Tibial artery (tissue), 4 donors: ENCODE results near the gene SMO.
"Not testable (repeated sequence)": the region's sequence is repeated elsewhere in the genome, so short reads cannot be mapped to it uniquely, and the experiment has no call there.

Experiments used
- DNase-seq, 2 donors: peaks; one replicate each; pipeline ENCODE4 v3.0.0-alpha.2; 2019
- H3K27ac ChIP-seq, 2 donors: fragments of 200-600 bp; sonication (generic) in 1 of 2; 1 replicate in 1 of 2; 2 replicates in 1 of 2; pipeline ENCODE4 v1.5.1; 2018 to 2019; ENCODE audit warnings: mild to moderate bottlenecking in 1 of 2
- H3K27me3 ChIP-seq, 2 donors: fragments of 200-600 bp; sonication (generic) in 1 of 2; one replicate each; pipeline versions ENCODE4 v1.5.1 to v1.6.0; 2016 to 2019
- H3K36me3 ChIP-seq, 3 donors: fragments of 200-600 bp; sonication (generic) in 2 of 3; one replicate each; pipeline ENCODE4 v1.5.1; 2016 to 2019; ENCODE audit warnings: mild to moderate bottlenecking in 2 of 3
- H3K4me1 ChIP-seq, 4 donors: fragments of 200-600 bp; sonication (generic) in 2 of 4; 1 replicate in 3 of 4; 2 replicates in 1 of 4; pipeline ENCODE4 v1.5.1; 2016 to 2019
- H3K4me3 ChIP-seq, 2 donors: fragments of 200-600 bp; sonication (generic) in 1 of 2; 1 replicate in 1 of 2; 2 replicates in 1 of 2; pipeline ENCODE4 v1.5.1; 2018 to 2019; ENCODE audit warnings: mild to moderate bottlenecking in 2 of 2
- H3K9me3 ChIP-seq, 3 donors: fragments of 200-600 bp; sonication (generic) in 1 of 3; one replicate each; pipeline ENCODE4 v1.5.1; 2016 to 2019
- CTCF ChIP-seq, 2 experiments: fragments of 200-600 bp in 1 of 2; fragments of 450-650 bp in 1 of 2; IDR thresholded peaks; one replicate each; pipeline ENCODE4 v1.5.1; 2017 to 2019; ENCODE audit warnings: antibody characterized with exemption in 2 of 2, mild to moderate bottlenecking in 1 of 2, moderate library complexity in 1 of 2
- intact Hi-C: fragments of 100-400 bp; cut with DNase I; formaldehyde crosslinking; loops from one replicate; pipeline ENCODE4 v1.15.0; 2023; ENCODE audit warnings: low total_unique reads

The SMO gene

GRCh38 chr7:129213828-129214227 lies 25.4 kb downstream of the SMO start:
- Histone ChIP-seq H3K9me3 (no peaks in the 10 kb centered on the region), H3K4me3 (no peak overlapping the region), H3K36me3 (peaks cover 0 to 34% (median 8%) of the 10 kb centered on the region in 3 donors), H3K27me3 (peaks cover 0 to 7% of the 10 kb centered on the region in 2 donors), H3K4me1 (peaks cover 0 to 10% (median 0%) of the 10 kb centered on the region in 4 donors), H3K27ac (no peak overlapping the region)
- intact Hi-C loops, result no loop called here
- no peak for DNase-seq
- no peak for TF ChIP-seq CTCF (IDR thresholded peaks at IDR 0.05)

GRCh38 chr7:129215691-129216090 lies 27.3 kb downstream of the SMO start:
- Histone ChIP-seq H3K27me3 (peaks cover 0 to 12% of the 10 kb centered on the region in 2 donors), H3K36me3 (peaks cover 0 to 26% (median 8%) of the 10 kb centered on the region in 3 donors)
- intact Hi-C loops, result loop anchor here (5.0 kb wide), 2 partner anchors 82 to 252 kb away; no protein-coding TSS in a partner anchor
- not testable (repeated sequence) for H3K27ac ChIP-seq, H3K4me1 ChIP-seq, H3K4me3 ChIP-seq, H3K9me3 ChIP-seq, DNase-seq

- H3K27ac ChIP-seq, H3K9me3 ChIP-seq, H3K4me1 ChIP-seq, DNase-seq, H3K4me3 ChIP-seq: not testable (repeated sequence)
- intact Hi-C loops, result loop anchor here (5.0 kb wide), 2 partner anchors 81 to 251 kb away; no protein-coding TSS in a partner anchor
- peaks cover 0 to 12% of the 10 kb centered on the region in 2 donors for H3K27me3 ChIP-seq
- peaks cover 0 to 21% (median 8%) of the 10 kb centered on the region in 3 donors for H3K36me3 ChIP-seq
Measured at GRCh38 chr7:129216101-129216715, 27.8 kb downstream of the SMO start.

GRCh38 chr7:129216821-129217416 lies 28.5 kb downstream of the SMO start:
- H3K4me3 ChIP-seq, H3K9me3 ChIP-seq, H3K4me1 ChIP-seq, DNase-seq, H3K27ac ChIP-seq: not testable (repeated sequence)
- Histone ChIP-seq H3K36me3 (peaks cover 0 to 14% (median 4%) of the 10 kb centered on the region in 3 donors), H3K27me3 (peaks cover 0 to 12% of the 10 kb centered on the region in 2 donors)
- intact Hi-C loops, result loop anchor here (5.0 kb wide), 2 partner anchors 80 to 250 kb away; no protein-coding TSS in a partner anchor

GRCh38 chr7:129218514-129219062 lies 30.2 kb downstream of the SMO start:
- TF ChIP-seq CTCF (IDR thresholded peaks at IDR 0.05), result peak; percentile 88 to 90
- no peaks in the 10 kb centered on the region for H3K36me3 ChIP-seq

GRCh38 chr7:129219166-129219565 lies 30.7 kb downstream of the SMO start:
- not testable (repeated sequence) for H3K4me3 ChIP-seq, H3K9me3 ChIP-seq, H3K27ac ChIP-seq, H3K36me3 ChIP-seq, H3K4me1 ChIP-seq, DNase-seq
- intact Hi-C loops, result loop anchor here (5.0 kb wide), 2 partner anchors 78 to 248 kb away; no protein-coding TSS in a partner anchor
- H3K27me3 ChIP-seq, result peaks cover 0 to 12% of the 10 kb centered on the region in 2 donors

More at GRCh38 chr7:129218514-129219062, 30.2 kb downstream of the SMO start:
- Histone ChIP-seq H3K27ac (no peak overlapping the region), H3K27me3 (peaks cover 0 to 12% of the 10 kb centered on the region in 2 donors), H3K9me3 (no peaks in the 10 kb centered on the region), H3K4me1 (peaks cover 0 to 7% (median 0%) of the 10 kb centered on the region in 4 donors), H3K4me3 (no peak overlapping the region)
- peak; percentile 87 to 88 for DNase-seq
- intact Hi-C loops, result loop anchor here (5.0 kb wide), 2 partner anchors 79 to 249 kb away; no protein-coding TSS in a partner anchor

GRCh38 chr7:129222064-129222463 lies 33.6 kb downstream of the SMO start:
- H3K9me3 ChIP-seq, result no peaks in the 10 kb centered on the region
- DNase-seq, result no peak
- no peaks in the 10 kb centered on the region for H3K36me3 ChIP-seq
- intact Hi-C loops, result loop anchor here (10.0 kb wide), 1 partner anchor 53 kb away; no protein-coding TSS in a partner anchor
- peaks cover 0 to 15% (median 7%) of the 10 kb centered on the region in 4 donors for H3K4me1 ChIP-seq
- no peak overlapping the region for H3K27ac ChIP-seq
- peaks cover 0 to 12% of the 10 kb centered on the region in 2 donors for H3K27me3 ChIP-seq
- no peak overlapping the region for H3K4me3 ChIP-seq
- no peak for TF ChIP-seq CTCF (IDR thresholded peaks at IDR 0.05)
